Adrenal gland (tissue), 5 donors: ENCODE data around the gene ZNF554.
A peak's percentile ranks its signal among the peaks of the same experiment; 100 is the strongest.

Source experiments
- POLR2A ChIP-seq, 2 donors: fragments of 450-650 bp; IDR thresholded peaks; one replicate each; pipeline ENCODE4 v1.6.1; 2017; ENCODE audit warnings: antibody characterized with exemption in 2 of 2, mild to moderate bottlenecking in 2 of 2, moderate library complexity in 1 of 2
- TF ChIP-seq, protein P1 (sequence below), 6 experiments: fragments of 450-650 bp in 4 of 6; fragments of 200-600 bp in 2 of 6; sonication (generic) in 1 of 6; IDR thresholded peaks; 1 replicate in 5 of 6; 2 replicates in 1 of 6; pipeline versions ENCODE4 v1.5.1 to v1.8.0; 2016 to 2021; ENCODE audit warnings: antibody characterized with exemption in 6 of 6, mild to moderate bottlenecking in 2 of 6, moderate library complexity in 1 of 6
- donor health status: DM: no; HTN: no; CAD: no.

DNA sequence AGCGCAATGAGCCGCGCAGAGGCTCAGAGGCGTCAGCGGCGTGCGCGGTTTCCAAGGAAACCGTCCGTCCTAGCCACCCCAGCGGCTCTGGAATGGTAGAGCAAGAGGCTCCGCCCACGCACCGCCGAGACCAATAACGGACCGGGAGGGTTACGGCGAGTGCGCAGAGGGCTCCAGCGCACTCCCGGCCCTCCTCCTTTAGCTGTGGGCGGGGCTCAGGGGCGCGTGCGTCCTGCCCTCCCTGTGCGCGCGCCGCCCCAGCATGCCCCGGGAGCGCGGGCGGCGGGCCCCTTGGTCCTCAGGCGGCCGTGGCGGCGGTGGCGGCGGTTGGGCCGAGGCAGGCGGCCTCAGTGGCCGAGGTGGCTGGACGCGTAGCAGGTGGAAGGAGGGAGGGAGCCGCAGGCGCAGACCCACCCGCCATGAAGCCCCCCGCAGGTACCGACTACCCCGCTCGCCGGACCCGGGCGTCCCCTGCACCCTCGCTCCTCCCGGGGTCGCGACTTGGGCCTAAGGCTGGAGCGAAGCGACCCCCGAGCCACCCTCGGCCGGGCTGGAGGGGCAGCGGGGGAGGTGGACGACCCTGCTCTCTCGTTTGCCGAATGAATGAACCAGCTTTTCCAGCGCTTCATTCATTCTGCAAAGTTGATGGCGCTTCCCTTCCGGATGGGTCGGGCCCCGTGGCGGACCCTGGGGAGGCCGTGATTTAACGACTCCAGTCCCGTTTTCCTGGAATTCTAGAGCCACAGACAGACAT is 34.2 kb upstream of the ZNF554 start, which contains the start of gene THOP1:
- TF ChIP-seq, protein P1, sequence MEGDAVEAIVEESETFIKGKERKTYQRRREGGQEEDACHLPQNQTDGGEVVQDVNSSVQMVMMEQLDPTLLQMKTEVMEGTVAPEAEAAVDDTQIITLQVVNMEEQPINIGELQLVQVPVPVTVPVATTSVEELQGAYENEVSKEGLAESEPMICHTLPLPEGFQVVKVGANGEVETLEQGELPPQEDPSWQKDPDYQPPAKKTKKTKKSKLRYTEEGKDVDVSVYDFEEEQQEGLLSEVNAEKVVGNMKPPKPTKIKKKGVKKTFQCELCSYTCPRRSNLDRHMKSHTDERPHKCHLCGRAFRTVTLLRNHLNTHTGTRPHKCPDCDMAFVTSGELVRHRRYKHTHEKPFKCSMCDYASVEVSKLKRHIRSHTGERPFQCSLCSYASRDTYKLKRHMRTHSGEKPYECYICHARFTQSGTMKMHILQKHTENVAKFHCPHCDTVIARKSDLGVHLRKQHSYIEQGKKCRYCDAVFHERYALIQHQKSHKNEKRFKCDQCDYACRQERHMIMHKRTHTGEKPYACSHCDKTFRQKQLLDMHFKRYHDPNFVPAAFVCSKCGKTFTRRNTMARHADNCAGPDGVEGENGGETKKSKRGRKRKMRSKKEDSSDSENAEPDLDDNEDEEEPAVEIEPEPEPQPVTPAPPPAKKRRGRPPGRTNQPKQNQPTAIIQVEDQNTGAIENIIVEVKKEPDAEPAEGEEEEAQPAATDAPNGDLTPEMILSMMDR (IDR thresholded peaks at IDR 0.05): no peak
- TF ChIP-seq POLR2A (IDR thresholded peaks at IDR 0.05): peak; percentile 72 to 79
